Neural cell (in vitro differentiated cells): Measurements from ENCODE around the gene ARHGAP18.
"Not testable (repeated sequence)": the region's sequence is repeated elsewhere in the genome, so short reads cannot be mapped to it uniquely, and the experiment has no call there.

Experiments used
- CTCF ChIP-seq: fragments of 450-650 bp; IDR thresholded peaks from 2 replicates; pipeline ENCODE4 v1.5.1; 2014; ENCODE audit warnings: antibody characterized with exemption, mild to moderate bottlenecking, moderate library complexity; ENCODE audit not compliant: poor library complexity, severe bottlenecking
- EP300 ChIP-seq: fragments of 450-650 bp; conservative IDR thresholded peaks from 2 replicates; pipeline ENCODE4 v1.6.1; 2014; ENCODE audit warnings: antibody characterized with exemption, mild to moderate bottlenecking, moderate library complexity; ENCODE audit not compliant: poor library complexity, severe bottlenecking
- EZH2 ChIP-seq: fragments of 200-600, 300-800 bp; shearing (Covaris generic), sonication (generic); IDR thresholded peaks from 2 replicates; pipeline ENCODE4 v1.6.1; 2014; ENCODE audit warnings: antibody characterized with exemption, low read length, borderline replicate concordance, mild to moderate bottlenecking; ENCODE audit not compliant: insufficient read depth, poor library complexity, severe bottlenecking
- POLR2AphosphoS5 ChIP-seq: IDR thresholded peaks from 2 replicates; pipeline ENCODE4 v1.6.1; 2012
- RAD21 ChIP-seq: fragments of 450-650 bp; conservative IDR thresholded peaks from 2 replicates; pipeline ENCODE4 v1.6.1; 2014; ENCODE audit warnings: antibody characterized with exemption, mild to moderate bottlenecking, moderate library complexity
- REST ChIP-seq: IDR thresholded peaks from 2 replicates; pipeline ENCODE4 v1.6.1; 2012; ENCODE audit warnings: borderline replicate concordance

- TF ChIP-seq EP300, CTCF, RAD21, EZH2, REST, POLR2AphosphoS5: not testable (repeated sequence)
These were observed 139.0 kb downstream of the ARHGAP18 start for GRCh38 chr6:129570929-129571328.
